ENCODE measurements around the gene PIK3CB.

DNA sequence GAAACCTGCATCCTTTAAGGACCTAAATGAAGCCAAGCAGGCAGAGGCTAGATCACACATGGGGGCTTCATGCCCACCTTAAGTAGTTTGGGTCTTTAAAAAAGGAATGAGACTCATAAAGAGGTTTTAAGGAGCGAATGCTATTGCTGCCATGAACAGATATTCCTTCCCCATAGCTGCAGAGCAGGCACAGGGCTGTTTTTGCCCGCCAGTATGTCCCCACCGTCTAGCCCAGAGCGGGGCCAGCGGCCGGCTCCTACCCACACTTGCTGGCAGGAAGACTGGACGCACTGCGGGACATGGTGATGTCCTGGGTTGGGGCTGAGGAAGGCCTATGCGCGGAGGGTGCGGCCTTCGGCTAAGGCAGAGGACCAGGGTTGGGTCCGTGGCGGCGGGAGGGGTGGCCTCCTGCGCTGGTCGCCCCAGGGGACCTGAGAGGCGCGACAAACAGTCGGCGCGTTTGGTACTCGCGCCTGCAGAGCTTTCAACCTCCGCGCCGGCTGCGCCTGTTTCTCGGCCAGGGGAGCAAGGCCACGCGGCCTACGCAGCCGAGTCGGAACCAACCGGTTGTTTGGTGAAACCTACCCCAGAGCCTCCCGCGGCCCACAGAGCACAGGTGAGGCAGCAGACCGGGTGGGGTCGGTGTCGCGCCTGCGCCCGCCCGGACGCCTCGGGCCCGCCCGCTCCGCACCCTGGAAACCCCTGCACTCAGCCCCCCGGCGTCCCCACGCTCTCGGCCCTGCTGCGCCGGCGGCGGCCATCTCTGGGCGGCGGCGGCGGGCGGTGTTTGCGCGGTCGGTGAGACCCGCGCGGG is 226.2 kb downstream of the PIK3CB start, which contains the start of gene FAIM:
- TF ChIP-seq GATA2 (IDR thresholded peaks at IDR 0.05; ENCODE audit: low read depth, low read length) (no peak), GATA3 (IDR thresholded peaks at IDR 0.05; ENCODE audit: low read depth, low read length) (no peak)
